Measurements from ENCODE around the gene KLK8. TPM values are rescaled to one million over a fixed set of nuclear protein-coding genes. Genes with fewer than 3 reads are reported as not detected.
A peak's percentile ranks its signal among the peaks of the same experiment; 100 is the strongest.

Gene KLK8
- total RNA-seq, 1 donor from 2014 or later: not detected

DNA sequence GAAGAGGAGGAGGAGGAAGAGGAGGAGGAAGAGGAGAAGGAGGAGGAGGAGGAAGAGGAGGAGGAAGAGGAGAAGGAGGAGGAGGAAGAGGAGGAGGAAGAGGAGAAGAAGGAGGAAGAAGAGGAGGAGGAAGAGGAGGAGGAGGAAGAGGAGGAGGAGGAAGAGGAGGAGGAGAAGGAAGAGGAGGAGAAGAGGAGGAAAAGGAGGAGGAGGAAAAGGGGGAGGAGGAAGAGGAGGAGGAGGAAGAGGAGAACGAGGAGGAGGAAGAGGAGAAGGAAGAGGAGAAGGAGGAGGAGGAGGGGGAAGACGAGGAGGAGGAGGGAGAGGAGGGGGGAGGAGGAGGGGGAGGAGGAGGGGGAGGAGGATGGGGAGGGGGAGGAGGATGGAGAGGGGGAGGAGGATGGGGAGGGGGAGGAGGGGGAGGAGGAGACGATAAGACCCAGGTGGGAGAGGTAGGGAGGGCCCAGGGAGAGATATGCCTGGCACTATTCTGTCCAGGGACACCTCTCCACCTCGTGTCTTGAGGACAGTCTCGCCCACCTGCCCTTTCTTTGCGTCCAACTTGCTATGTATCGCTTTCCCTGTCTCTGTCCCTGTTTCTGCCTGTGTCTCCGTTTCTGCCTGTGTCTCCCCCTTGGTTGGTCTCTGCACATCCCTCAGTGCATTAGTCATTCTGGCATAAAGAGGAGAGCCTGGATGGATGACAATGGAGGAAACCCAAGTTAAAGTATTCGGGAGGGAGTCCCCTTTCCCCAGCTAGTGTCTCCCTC is 41.5 kb downstream of the KLK8 start:
- TF ChIP-seq, protein P1, sequence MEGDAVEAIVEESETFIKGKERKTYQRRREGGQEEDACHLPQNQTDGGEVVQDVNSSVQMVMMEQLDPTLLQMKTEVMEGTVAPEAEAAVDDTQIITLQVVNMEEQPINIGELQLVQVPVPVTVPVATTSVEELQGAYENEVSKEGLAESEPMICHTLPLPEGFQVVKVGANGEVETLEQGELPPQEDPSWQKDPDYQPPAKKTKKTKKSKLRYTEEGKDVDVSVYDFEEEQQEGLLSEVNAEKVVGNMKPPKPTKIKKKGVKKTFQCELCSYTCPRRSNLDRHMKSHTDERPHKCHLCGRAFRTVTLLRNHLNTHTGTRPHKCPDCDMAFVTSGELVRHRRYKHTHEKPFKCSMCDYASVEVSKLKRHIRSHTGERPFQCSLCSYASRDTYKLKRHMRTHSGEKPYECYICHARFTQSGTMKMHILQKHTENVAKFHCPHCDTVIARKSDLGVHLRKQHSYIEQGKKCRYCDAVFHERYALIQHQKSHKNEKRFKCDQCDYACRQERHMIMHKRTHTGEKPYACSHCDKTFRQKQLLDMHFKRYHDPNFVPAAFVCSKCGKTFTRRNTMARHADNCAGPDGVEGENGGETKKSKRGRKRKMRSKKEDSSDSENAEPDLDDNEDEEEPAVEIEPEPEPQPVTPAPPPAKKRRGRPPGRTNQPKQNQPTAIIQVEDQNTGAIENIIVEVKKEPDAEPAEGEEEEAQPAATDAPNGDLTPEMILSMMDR (IDR thresholded peaks at IDR 0.05; ENCODE audit: unreplicated experiment): no peak
- DNase-seq (ENCODE audit: low spot score): no peak
- Mint-ChIP-seq H3K9me3 (ENCODE audit: unreplicated experiment) (peaks cover 12% of the 10 kb centered on the region), H3K36me3 (ENCODE audit: low read depth, unreplicated experiment) (peaks cover 28% of the 10 kb centered on the region), H3K27me3 (ENCODE audit: unreplicated experiment) (peaks cover 13% of the 10 kb centered on the region), H3K4me1 (ENCODE audit: unreplicated experiment) (no peaks in the 10 kb centered on the region), H3K27ac (ENCODE audit: unreplicated experiment) (peak overlapping the region; percentile 26), H3K4me3 (ENCODE audit: unreplicated experiment) (peak overlapping the region; percentile 47)

DNA sequence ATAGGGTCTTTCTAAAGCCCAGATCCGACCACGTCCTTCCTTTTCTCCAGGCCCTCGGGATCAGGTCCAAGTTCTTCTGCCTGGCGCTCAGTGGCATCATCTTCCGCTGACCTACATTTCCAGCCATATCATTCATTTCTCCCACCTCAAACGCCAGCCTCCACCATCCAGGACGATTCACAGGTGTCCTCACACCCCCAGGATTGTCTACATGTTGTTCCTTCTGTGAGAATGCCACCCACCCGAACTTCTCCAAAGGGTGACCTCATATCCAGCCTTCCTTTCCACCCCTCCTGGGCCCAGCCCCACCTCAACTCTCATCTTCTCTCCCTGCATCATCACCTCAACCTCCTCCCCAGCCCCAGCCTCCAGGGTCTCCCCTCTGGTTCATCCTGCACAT is 43.8 kb downstream of the KLK8 start:
- no peak overlapping the region for H3K27ac Mint-ChIP-seq (ENCODE audit: unreplicated experiment)
- peaks cover 9% of the 10 kb centered on the region for H3K27me3 Mint-ChIP-seq (ENCODE audit: unreplicated experiment)
- peaks cover 8% of the 10 kb centered on the region for H3K9me3 Mint-ChIP-seq (ENCODE audit: unreplicated experiment)
- H3K36me3 Mint-ChIP-seq (ENCODE audit: low read depth, unreplicated experiment): peaks cover 21% of the 10 kb centered on the region
- TF ChIP-seq, protein P1 (IDR thresholded peaks at IDR 0.05; ENCODE audit: unreplicated experiment): no peak
- DNase-seq (ENCODE audit: low spot score): no peak
- H3K4me1 Mint-ChIP-seq (ENCODE audit: unreplicated experiment): no peaks in the 10 kb centered on the region
- H3K4me3 Mint-ChIP-seq (ENCODE audit: unreplicated experiment): no peak overlapping the region

DNA sequence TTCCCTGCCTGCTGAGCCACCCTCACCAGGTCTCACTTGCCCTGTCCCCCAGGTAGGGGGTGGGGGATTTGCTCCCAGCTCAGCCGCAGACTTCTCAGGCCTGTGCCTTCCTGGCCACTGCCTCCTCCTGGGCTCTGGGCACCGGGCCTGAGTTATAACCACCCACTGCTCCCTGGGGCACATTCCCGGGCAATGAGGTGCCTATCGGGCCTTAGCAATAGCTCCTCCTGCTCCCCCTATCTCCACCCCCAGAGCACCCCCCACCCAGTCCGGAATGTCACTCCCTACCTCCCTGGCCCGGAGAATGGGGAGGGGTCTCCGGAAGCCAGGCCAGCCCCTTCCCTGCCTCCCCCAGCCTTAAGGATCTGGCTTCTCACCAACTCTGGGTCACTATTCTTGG is 48.5 kb downstream of the KLK8 start, which contains the start of gene KLK5:
TSS of gene KLK5 (minus strand) at position 129 of the 400 bp plus-strand sequence. CDS start 381 bp downstream, outside the sequence.
- TF ChIP-seq, protein P1 (IDR thresholded peaks at IDR 0.05; ENCODE audit: unreplicated experiment): no peak
- H3K36me3 Mint-ChIP-seq (ENCODE audit: low read depth, unreplicated experiment): peaks cover 3% of the 10 kb centered on the region
- no peak within 1 kb of the TSS for H3K27ac Mint-ChIP-seq (ENCODE audit: unreplicated experiment)
- peaks cover 7% of the 10 kb centered on the region for H3K27me3 Mint-ChIP-seq (ENCODE audit: unreplicated experiment)
- no peak for DNase-seq (ENCODE audit: low spot score)
- H3K4me1 Mint-ChIP-seq (ENCODE audit: unreplicated experiment): no peaks in the 10 kb centered on the region
- no peaks in the 10 kb centered on the region for H3K9me3 Mint-ChIP-seq (ENCODE audit: unreplicated experiment)
- no peak within 1 kb of the TSS for H3K4me3 Mint-ChIP-seq (ENCODE audit: unreplicated experiment)

DNA sequence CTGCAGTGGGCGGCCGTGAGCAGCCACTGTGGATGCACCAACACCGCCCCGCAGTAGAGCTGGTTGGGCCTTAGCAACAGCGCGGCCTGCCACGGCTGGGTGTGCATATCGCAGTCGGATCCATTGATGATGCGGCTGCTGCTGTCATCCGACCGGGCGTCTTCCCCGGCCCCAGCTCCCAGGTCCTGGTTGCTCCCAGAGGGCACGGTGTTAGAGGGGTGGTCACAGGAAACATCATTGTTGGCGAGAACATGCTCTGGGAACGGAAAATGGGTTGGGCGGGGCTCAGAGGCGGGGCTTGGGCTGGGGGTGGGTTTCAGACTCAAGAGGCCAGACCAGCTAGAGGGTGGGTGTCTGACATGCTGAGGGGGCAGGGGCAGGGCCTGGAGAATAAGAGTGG is 51.5 kb downstream of the KLK8 start:
- no peak overlapping the region for H3K4me3 Mint-ChIP-seq (ENCODE audit: unreplicated experiment)
- peaks cover 2% of the 10 kb centered on the region for H3K27me3 Mint-ChIP-seq (ENCODE audit: unreplicated experiment)
- peaks cover 3% of the 10 kb centered on the region for H3K36me3 Mint-ChIP-seq (ENCODE audit: low read depth, unreplicated experiment)
- DNase-seq (ENCODE audit: low spot score): no peak
- no peaks in the 10 kb centered on the region for H3K9me3 Mint-ChIP-seq (ENCODE audit: unreplicated experiment)
- no peak overlapping the region for H3K27ac Mint-ChIP-seq (ENCODE audit: unreplicated experiment)
- H3K4me1 Mint-ChIP-seq (ENCODE audit: unreplicated experiment): no peaks in the 10 kb centered on the region
- TF ChIP-seq, protein P1 (IDR thresholded peaks at IDR 0.05; ENCODE audit: unreplicated experiment): no peak

DNA sequence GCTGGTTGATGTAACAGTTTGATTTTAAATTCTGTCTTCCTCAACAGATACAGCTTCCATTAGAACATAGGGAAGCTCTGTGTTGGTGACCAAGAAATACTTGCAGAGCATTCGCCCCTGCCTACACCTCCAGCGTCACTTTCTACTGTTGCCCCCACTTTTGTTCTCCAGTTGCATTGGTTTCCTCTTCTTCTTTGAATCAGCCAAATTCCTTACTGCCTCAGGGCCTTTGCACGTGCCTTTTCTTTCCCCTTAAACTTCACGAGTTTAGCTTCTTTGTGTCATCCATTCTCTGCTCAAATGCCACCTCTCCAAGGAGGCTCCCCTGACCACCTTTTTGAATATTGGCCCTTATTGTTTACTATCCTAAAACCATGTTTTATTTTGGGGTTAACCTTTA is 54.3 kb downstream of the KLK8 start:
- DNase-seq (ENCODE audit: low spot score): no peak
- no peak overlapping the region for H3K4me3 Mint-ChIP-seq (ENCODE audit: unreplicated experiment)
- no peaks in the 10 kb centered on the region for H3K4me1 Mint-ChIP-seq (ENCODE audit: unreplicated experiment)
- peaks cover 3% of the 10 kb centered on the region for H3K27me3 Mint-ChIP-seq (ENCODE audit: unreplicated experiment)
- no peak overlapping the region for H3K27ac Mint-ChIP-seq (ENCODE audit: unreplicated experiment)
- peaks cover 2% of the 10 kb centered on the region for H3K36me3 Mint-ChIP-seq (ENCODE audit: low read depth, unreplicated experiment)
- TF ChIP-seq, protein P1 (IDR thresholded peaks at IDR 0.05; ENCODE audit: unreplicated experiment): no peak
- H3K9me3 Mint-ChIP-seq (ENCODE audit: unreplicated experiment): peaks cover 4% of the 10 kb centered on the region
